Small intestine (tissue), 7 donors: ENCODE measurements around the gene LHFPL6. TPM values are rescaled to one million over a fixed set of nuclear protein-coding genes. Genes with fewer than 3 reads are reported as not detected.

Source experiments
- DNase-seq, 2 donors: peaks; one replicate each; pipeline versions ENCODE4 v3.0.0 to v3.0.0-alpha.2; 2013
- FAIRE-seq: peaks from 2 replicates; lab custom pipeline; 2012; peaks lifted over from hg19 to GRCh38; lab: Jason Lieb, UNC
- H3K27ac ChIP-seq, 3 donors: one replicate each; pipeline ENCODE4 v1.5.1; 2013; ENCODE audit warnings: low read length in 2 of 3, mild to moderate bottlenecking in 2 of 3, control low read depth in 1 of 3, inconsistent platforms in 1 of 3, low read depth in 1 of 3, moderate library complexity in 1 of 3
- H3K27me3 ChIP-seq, 3 donors: one replicate each; pipeline ENCODE4 v1.6.1; 2013; ENCODE audit warnings: low read length in 3 of 3, inconsistent platforms in 1 of 3; ENCODE audit not compliant: control insufficient read depth in 3 of 3, insufficient read depth in 3 of 3
- H3K36me3 ChIP-seq, 3 donors: one replicate each; pipeline ENCODE4 v1.6.1; 2013; ENCODE audit warnings: low read length in 3 of 3, inconsistent platforms in 1 of 3, low read depth in 1 of 3, mild to moderate bottlenecking in 1 of 3, moderate library complexity in 1 of 3; ENCODE audit not compliant: control insufficient read depth in 3 of 3, insufficient read depth in 2 of 3
- H3K4me1 ChIP-seq, 3 donors: one replicate each; pipeline ENCODE4 v1.6.1; 2013; ENCODE audit warnings: low read length in 2 of 3, inconsistent platforms in 1 of 3, low read depth in 1 of 3, mild to moderate bottlenecking in 1 of 3, moderate library complexity in 1 of 3; ENCODE audit not compliant: control insufficient read depth in 3 of 3, insufficient read depth in 2 of 3
- H3K4me3 ChIP-seq, 3 donors: one replicate each; pipeline ENCODE4 v1.5.1; 2013; ENCODE audit warnings: low read length in 3 of 3, control low read depth in 1 of 3, inconsistent platforms in 1 of 3, low read depth in 1 of 3, mild to moderate bottlenecking in 1 of 3, moderate library complexity in 1 of 3
- H3K9me3 ChIP-seq, 2 donors: one replicate each; pipeline ENCODE4 v1.6.1; 2013; ENCODE audit warnings: low read depth in 1 of 2, low read length in 1 of 2; ENCODE audit not compliant: control insufficient read depth in 2 of 2, insufficient read depth in 1 of 2
- WGBS, 3 donors: extraction: QIAGEN DNeasy Blood & Tissue Kit; methylation state at CpG; one replicate each; pipeline ENCODE4 v1.1.7; 2013; 5-methylcytosine and 5-hydroxymethylcytosine counted together
- polyA plus RNA-seq, 4 donors: library from polyadenylated mRNA; stranded (reverse) in 3 of 4; unstranded in 1 of 4; fragments of 200-250 nt in 3 of 4; fragments of 120-200 nt in 1 of 4; gene quantifications; one replicate each; pipeline versions ENCODE4 v1.2.1 to v1.2.3, GENCODE V29; 2013
- donor health status: healthy with polysubstance abuse.
- donor health status: control.
- donor health status: control.
- donor health status: Bipolar disorder and iron deficiency.
- donor health status: healthy.

LHFPL6 gene
- polyA plus RNA-seq, 4 donors: 0.22 to 19.9 (median 5.1) TPM

GRCh38 chr13:39538816-39539790, 63.9 kb downstream of the LHFPL6 start:
- Histone ChIP-seq H3K4me3 (no peak overlapping the region), H3K27ac (no peak overlapping the region), H3K4me1 (no peaks in the 10 kb centered on the region), H3K27me3 (no peaks in the 10 kb centered on the region), H3K9me3 (no peaks in the 10 kb centered on the region), H3K36me3 (no peaks in the 10 kb centered on the region)
- DNase-seq: no peak
- FAIRE-seq: no peak
- 53 to 70% (median 61%) methylated on average over 8 of the region's 8 CpGs for WGBS, 3 donors

- Histone ChIP-seq H3K27me3 (no peaks in the 10 kb centered on the region), H3K27ac (no peak overlapping the region), H3K9me3 (no peaks in the 10 kb centered on the region), H3K36me3 (no peaks in the 10 kb centered on the region), H3K4me3 (no peak overlapping the region), H3K4me1 (no peaks in the 10 kb centered on the region)
- FAIRE-seq: no peak
- 84 to 88% (median 85%) methylated on average over 7 of the region's 7 CpGs for WGBS, 3 donors
- no peak for DNase-seq
These were observed 66.1 kb downstream of the LHFPL6 start for GRCh38 chr13:39536906-39537305.

DNA sequence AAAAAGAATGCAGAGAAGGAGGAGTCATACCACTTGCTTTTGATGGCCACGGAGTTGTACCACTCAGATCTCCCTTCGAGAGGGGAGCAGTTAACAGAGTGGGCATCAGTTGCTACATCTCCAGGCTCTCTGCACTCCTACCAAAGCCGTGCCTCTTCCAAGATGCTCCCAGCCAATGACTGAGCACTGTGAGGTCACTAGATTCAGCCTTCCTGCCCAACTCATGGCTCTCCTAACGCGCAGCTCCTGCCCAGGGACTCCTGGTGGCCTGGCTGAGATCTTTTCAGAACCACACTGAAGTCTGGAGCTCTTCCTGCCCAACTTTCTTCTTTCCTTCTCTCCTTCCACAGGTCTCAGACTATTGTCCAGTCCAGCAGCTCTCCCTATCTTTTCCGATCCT, 66.7 kb downstream of the LHFPL6 start:
- 87 to 90% (median 89%) methylated on average over 6 of the region's 6 CpGs for WGBS, 3 donors
- DNase-seq (no peak), FAIRE-seq (no peak)
- Histone ChIP-seq H3K27me3 (no peaks in the 10 kb centered on the region), H3K4me3 (no peak overlapping the region), H3K4me1 (no peaks in the 10 kb centered on the region), H3K9me3 (no peaks in the 10 kb centered on the region), H3K36me3 (no peaks in the 10 kb centered on the region), H3K27ac (no peak overlapping the region)

- 51 to 75% (median 53%) methylated on average over 3 of the region's 3 CpGs for WGBS, 3 donors
- Histone ChIP-seq H3K36me3 (no peaks in the 10 kb centered on the region), H3K27ac (no peak overlapping the region), H3K4me3 (no peak overlapping the region), H3K9me3 (no peaks in the 10 kb centered on the region), H3K27me3 (no peaks in the 10 kb centered on the region), H3K4me1 (no peaks in the 10 kb centered on the region)
- DNase-seq (no peak), FAIRE-seq (no peak)
These were observed 69.3 kb downstream of the LHFPL6 start for GRCh38 chr13:39533651-39534150.

GRCh38 chr13:39531646-39532045, 71.3 kb downstream of the LHFPL6 start:
- no peak for DNase-seq
- H3K27ac ChIP-seq: no peak overlapping the region
- H3K9me3 ChIP-seq: no peaks in the 10 kb centered on the region
- H3K4me3 ChIP-seq: no peak overlapping the region
- no peaks in the 10 kb centered on the region for H3K36me3 ChIP-seq
- 76 to 87% (median 79%) methylated on average over 6 of the region's 6 CpGs for WGBS, 3 donors
- H3K4me1 ChIP-seq: no peaks in the 10 kb centered on the region
- no peaks in the 10 kb centered on the region for H3K27me3 ChIP-seq
- no peak for FAIRE-seq

- H3K36me3 ChIP-seq: no peaks in the 10 kb centered on the region
- no peak overlapping the region for H3K27ac ChIP-seq
- no peak overlapping the region for H3K4me3 ChIP-seq
- H3K4me1 ChIP-seq: no peaks in the 10 kb centered on the region
- no peaks in the 10 kb centered on the region for H3K27me3 ChIP-seq
- DNase-seq (no peak), FAIRE-seq (no peak)
- 16 to 43% (median 29%) methylated on average over 3 of the region's 3 CpGs for WGBS, 3 donors
- H3K9me3 ChIP-seq: no peaks in the 10 kb centered on the region
These were observed 72.1 kb downstream of the LHFPL6 start for GRCh38 chr13:39530916-39531315.

- no peak overlapping the region for H3K4me3 ChIP-seq
- H3K4me1 ChIP-seq: no peaks in the 10 kb centered on the region
- no peaks in the 10 kb centered on the region for H3K9me3 ChIP-seq
- DNase-seq (no peak), FAIRE-seq (no peak)
- H3K27ac ChIP-seq: no peak overlapping the region
- 71 to 90% (median 84%) methylated on average over 3 of the region's 3 CpGs for WGBS, 3 donors
- H3K36me3 ChIP-seq: no peaks in the 10 kb centered on the region
- H3K27me3 ChIP-seq: no peaks in the 10 kb centered on the region
These were observed 74.4 kb downstream of the LHFPL6 start for GRCh38 chr13:39528661-39528980.

DNA sequence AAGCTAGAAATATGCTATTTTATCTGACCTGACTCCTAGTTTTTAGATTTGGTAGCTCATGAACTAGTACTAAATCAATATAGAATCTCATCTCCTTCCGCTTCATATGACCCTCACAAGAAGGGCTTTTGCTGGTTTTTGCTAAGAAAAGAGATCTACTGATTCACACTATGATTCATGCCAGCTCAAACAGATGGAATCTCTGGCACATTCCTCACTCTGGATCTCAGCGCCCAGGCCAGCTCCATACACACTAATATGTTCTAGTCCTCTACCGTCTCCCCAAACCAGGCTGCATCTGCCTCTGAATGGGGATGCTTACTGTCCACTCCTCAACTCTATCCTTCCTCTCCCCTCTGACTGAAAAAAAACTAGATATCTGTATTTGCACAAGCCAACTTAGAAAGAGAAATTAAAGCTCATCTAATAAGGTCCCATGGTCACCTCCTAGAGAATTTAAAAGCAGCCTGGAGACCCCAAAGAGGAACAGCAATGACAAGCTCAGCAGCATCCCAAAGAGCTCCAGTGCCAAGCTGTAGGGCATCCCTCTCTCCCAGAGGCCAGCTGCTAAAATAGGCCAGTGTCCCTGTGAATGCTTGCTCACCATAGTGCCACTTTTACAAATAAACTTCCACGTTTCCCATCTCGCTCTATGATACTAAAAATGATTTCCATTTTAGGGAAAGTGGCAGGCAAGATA, 74.9 kb downstream of the LHFPL6 start:
- Histone ChIP-seq H3K9me3 (no peaks in the 10 kb centered on the region), H3K36me3 (no peaks in the 10 kb centered on the region), H3K4me1 (no peaks in the 10 kb centered on the region), H3K27me3 (no peaks in the 10 kb centered on the region), H3K27ac (no peak overlapping the region), H3K4me3 (no peak overlapping the region)
- FAIRE-seq (no peak), DNase-seq (no peak)
- 73 to 90% (median 87%) methylated on average over 5 of the region's 5 CpGs for WGBS, 3 donors
